Measurements from ENCODE around the gene RAMACL. TPM values are rescaled to one million over a fixed set of nuclear protein-coding genes. Genes with fewer than 3 reads are reported as not detected.

RAMACL gene
- polyA plus RNA-seq, 6 donors from 2014 or later = 0.23 to 0.65 (median 0.52) TPM; not detected in 1

DNA sequence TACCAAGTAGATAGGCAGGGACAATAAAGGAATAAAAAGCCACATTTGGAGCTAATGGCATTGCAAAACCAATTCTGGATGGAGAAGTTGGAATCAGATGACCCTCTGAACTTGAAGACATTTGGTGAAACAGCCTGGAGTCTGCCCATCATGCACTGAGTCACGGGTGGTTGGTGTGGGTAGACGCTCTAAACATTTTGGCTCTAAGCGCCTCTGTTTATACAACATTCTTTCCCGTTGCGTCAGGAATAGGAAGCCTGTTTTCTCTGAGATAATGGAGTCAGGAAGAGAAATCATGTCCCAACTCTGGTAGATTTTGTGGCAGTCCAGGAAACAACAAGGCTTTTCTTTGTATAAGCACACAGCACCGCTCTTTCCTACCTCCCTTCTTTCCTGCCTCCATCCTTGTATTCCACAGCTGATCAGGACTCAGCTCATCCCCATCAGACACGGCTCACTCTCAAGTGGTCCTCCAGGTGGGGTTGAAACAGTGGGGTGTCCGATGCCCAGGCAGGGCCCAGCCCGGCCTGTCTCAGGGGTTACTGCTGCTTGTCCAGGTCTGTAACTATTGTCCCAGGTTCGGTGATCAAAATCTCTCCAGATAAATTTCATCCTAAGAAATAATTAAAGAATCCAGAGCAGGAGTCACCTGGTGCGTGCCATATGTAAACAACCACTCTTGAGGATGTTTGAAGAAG lies 12.1 kb upstream of the RAMACL start:
- Mint-ChIP-seq H3K36me3 (peaks cover 18 to 27% of the 10 kb centered on the region in 2 donors), H3K27ac (no peak overlapping the region), H3K9me3 (peaks cover 0 to 4% (median 0%) of the 10 kb centered on the region in 7 donors), H3K4me1 (peaks cover 0 to 8% (median 0%) of the 10 kb centered on the region in 3 donors), H3K27me3 (peaks cover 9 to 30% (median 24%) of the 10 kb centered on the region in 3 donors), H3K4me3 (no peak overlapping the region)
- ATAC-seq (ENCODE audit: low read depth in 2 of 2) (no peak), DNase-seq (no peak)

GRCh38 chr6:166597711-166598440 lies 11.4 kb upstream of the RAMACL start:
- H3K4me1 Mint-ChIP-seq = peaks cover 0 to 8% (median 0%) of the 10 kb centered on the region in 3 donors
- no peak overlapping the region for H3K27ac Mint-ChIP-seq
- peaks cover 0 to 4% (median 0%) of the 10 kb centered on the region in 7 donors for H3K9me3 Mint-ChIP-seq

DNA sequence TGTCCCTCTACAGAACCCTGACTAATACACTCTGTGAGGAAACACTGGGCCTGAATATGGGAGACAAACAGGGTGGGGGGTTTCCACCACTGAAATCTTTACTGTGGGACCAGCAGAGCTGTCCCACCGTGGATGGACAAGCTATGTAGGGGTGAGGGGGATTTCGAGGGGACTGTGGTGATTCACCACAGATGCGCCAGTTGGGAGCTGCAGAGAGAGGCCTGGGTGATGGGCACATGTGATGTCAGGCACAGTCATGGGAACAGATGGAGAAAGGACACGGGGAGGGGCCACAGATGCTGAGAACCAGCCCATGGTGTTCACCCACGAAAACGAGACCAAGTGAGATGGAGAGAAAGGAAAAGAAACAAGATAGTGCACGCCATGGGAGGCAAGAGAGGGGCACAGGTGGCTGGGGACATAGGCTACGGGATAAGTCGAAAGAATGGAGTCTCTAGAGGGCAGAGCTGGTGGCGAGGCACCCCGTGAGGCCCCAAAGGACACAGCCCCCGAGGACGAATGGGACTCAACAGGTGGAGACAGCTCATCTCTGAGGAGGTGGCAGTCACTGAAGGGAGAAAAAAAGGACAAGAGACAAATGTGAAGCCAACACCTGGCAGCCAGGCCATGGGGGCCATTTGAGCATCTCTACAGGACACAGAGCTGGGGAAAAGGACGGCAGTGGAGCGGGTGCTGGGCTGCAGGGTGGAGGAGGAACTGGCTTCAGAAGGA lies 10.5 kb upstream of the RAMACL start:
- H3K9me3 Mint-ChIP-seq = no peaks in the 10 kb centered on the region
- peaks cover 9 to 21% (median 14%) of the 10 kb centered on the region in 3 donors for H3K27me3 Mint-ChIP-seq
- no peak for ATAC-seq (ENCODE audit: low read depth in 2 of 2)

More at GRCh38 chr6:166597711-166598440, 11.4 kb upstream of the RAMACL start:
- H3K27me3 Mint-ChIP-seq = peaks cover 9 to 30% (median 21%) of the 10 kb centered on the region in 3 donors
- peaks cover 18 to 27% of the 10 kb centered on the region in 2 donors for H3K36me3 Mint-ChIP-seq
- ATAC-seq (ENCODE audit: low read depth in 2 of 2) (no peak), DNase-seq (no peak)
- no peak overlapping the region for H3K4me3 Mint-ChIP-seq

DNA sequence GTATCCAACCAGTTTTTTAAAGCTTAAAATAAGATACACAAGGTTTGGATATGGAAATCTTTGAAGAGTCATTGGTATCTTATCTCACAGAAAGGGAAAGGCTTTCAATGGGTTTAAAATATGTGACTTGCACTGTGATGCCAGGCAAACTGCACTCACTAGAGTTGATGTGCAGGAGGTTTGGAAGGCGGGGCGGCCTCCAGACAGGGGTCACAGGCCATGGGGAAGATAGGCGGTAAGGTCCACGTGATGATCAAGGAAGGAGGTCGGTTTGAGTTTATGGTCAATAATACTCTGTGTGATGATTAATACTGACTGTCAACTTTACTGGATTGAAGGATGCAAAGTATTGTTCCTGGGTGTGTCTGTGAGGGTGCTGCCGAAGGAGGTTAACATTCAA lies 9.5 kb upstream of the RAMACL start:
- DNase-seq = no peak
- peaks cover 18 to 19% of the 10 kb centered on the region in 2 donors for H3K36me3 Mint-ChIP-seq
- no peak for ATAC-seq (ENCODE audit: low read depth in 2 of 2)
- peaks cover 5 to 19% (median 14%) of the 10 kb centered on the region in 3 donors for H3K27me3 Mint-ChIP-seq
- H3K4me3 Mint-ChIP-seq = no peak overlapping the region
- no peaks in the 10 kb centered on the region for H3K9me3 Mint-ChIP-seq
- H3K27ac Mint-ChIP-seq = no peak overlapping the region
- peaks cover 0 to 8% (median 1%) of the 10 kb centered on the region in 3 donors for H3K4me1 Mint-ChIP-seq

More for the DNA sequence above, 10.5 kb upstream of the RAMACL start:
- Mint-ChIP-seq H3K4me3 (no peak overlapping the region), H3K36me3 (peaks cover 18 to 19% of the 10 kb centered on the region in 2 donors), H3K27ac (no peak overlapping the region), H3K4me1 (peaks cover 0 to 8% (median 0%) of the 10 kb centered on the region in 3 donors)
- DNase-seq = no peak

GRCh38 chr6:166595061-166595780 lies 8.7 kb upstream of the RAMACL start:
- H3K9me3 Mint-ChIP-seq = no peaks in the 10 kb centered on the region

DNA sequence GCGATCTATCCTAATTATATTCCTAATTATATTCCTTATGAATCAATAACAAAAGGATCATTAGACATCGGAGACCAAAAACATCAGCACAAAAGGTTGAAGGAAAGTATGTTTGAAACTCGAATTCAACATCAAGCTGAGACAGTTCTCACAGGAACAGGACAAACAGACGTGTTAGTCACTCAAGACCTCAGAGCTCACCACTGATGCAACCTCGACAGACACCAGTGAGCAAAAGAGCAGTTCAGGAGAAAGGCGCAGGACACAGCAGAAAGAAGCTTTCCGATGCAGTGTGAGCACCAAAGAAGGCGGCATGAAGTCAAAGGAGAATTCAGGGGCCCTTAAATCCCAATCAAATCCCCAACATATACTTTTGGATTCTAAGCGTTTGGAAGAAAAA lies 6.3 kb upstream of the RAMACL start:
- H3K4me3 Mint-ChIP-seq = no peak overlapping the region
- H3K27me3 Mint-ChIP-seq = peaks cover 5 to 12% (median 8%) of the 10 kb centered on the region in 3 donors
- H3K9me3 Mint-ChIP-seq = no peaks in the 10 kb centered on the region
- DNase-seq (no peak), ATAC-seq (ENCODE audit: low read depth in 2 of 2) (no peak)
- peak overlapping the region in 1 of 6 donors; percentile 33 for H3K27ac Mint-ChIP-seq
- H3K4me1 Mint-ChIP-seq = peaks cover 23 to 31% (median 29%) of the 10 kb centered on the region in 3 donors
- H3K36me3 Mint-ChIP-seq = peaks cover 9 to 19% of the 10 kb centered on the region in 2 donors

More at GRCh38 chr6:166595061-166595780, 8.7 kb upstream of the RAMACL start:
- H3K4me3 Mint-ChIP-seq = no peak overlapping the region
- peaks cover 5 to 19% (median 14%) of the 10 kb centered on the region in 3 donors for H3K27me3 Mint-ChIP-seq
- ATAC-seq (ENCODE audit: low read depth in 2 of 2) (no peak), DNase-seq (no peak)
- H3K27ac Mint-ChIP-seq = no peak overlapping the region
- H3K36me3 Mint-ChIP-seq = peaks cover 18 to 19% of the 10 kb centered on the region in 2 donors
- peaks cover 0 to 8% (median 7%) of the 10 kb centered on the region in 3 donors for H3K4me1 Mint-ChIP-seq

- no peak for DNase-seq
- Mint-ChIP-seq H3K9me3 (no peaks in the 10 kb centered on the region), H3K4me1 (peaks cover 29 to 38% (median 29%) of the 10 kb centered on the region in 3 donors), H3K27ac (no peak overlapping the region), H3K36me3 (peaks cover 4 to 13% of the 10 kb centered on the region in 2 donors), H3K27me3 (peaks cover 2 to 6% (median 5%) of the 10 kb centered on the region in 3 donors), H3K4me3 (no peak overlapping the region)
- ATAC-seq (ENCODE audit: low read depth in 2 of 2) = no peak
Measured at GRCh38 chr6:166591961-166592520, 5.6 kb upstream of the RAMACL start.

DNA sequence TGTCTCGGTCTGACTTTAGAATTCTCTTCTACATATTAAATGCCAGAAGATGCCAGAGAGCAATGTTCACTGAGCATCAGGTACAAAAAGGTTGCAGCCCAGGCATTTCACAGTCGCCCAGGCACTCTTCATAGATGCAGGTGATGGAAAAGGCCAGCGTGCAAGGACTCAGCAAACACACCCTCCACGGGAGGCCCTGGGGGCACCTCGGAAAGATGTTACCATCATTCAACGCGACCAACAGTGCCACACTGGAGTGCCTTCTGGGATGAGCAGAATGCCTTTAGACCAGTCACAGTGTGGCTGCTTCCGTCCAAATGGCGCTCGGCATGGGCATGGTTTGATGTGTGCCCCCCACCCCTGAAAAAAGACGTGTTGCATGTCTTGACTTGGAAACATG lies 4.5 kb upstream of the RAMACL start:
- DNase-seq (no peak), ATAC-seq (ENCODE audit: low read depth in 2 of 2) (no peak)
- peaks cover 0 to 5% of the 10 kb centered on the region in 2 donors for H3K36me3 Mint-ChIP-seq
- no peaks in the 10 kb centered on the region for H3K9me3 Mint-ChIP-seq
- H3K27ac Mint-ChIP-seq = peak overlapping the region in 1 of 6 donors; percentile 62
- peaks cover 31 to 44% (median 36%) of the 10 kb centered on the region in 3 donors for H3K4me1 Mint-ChIP-seq
- H3K27me3 Mint-ChIP-seq = no peaks in the 10 kb centered on the region
- H3K4me3 Mint-ChIP-seq = no peak overlapping the region

DNA sequence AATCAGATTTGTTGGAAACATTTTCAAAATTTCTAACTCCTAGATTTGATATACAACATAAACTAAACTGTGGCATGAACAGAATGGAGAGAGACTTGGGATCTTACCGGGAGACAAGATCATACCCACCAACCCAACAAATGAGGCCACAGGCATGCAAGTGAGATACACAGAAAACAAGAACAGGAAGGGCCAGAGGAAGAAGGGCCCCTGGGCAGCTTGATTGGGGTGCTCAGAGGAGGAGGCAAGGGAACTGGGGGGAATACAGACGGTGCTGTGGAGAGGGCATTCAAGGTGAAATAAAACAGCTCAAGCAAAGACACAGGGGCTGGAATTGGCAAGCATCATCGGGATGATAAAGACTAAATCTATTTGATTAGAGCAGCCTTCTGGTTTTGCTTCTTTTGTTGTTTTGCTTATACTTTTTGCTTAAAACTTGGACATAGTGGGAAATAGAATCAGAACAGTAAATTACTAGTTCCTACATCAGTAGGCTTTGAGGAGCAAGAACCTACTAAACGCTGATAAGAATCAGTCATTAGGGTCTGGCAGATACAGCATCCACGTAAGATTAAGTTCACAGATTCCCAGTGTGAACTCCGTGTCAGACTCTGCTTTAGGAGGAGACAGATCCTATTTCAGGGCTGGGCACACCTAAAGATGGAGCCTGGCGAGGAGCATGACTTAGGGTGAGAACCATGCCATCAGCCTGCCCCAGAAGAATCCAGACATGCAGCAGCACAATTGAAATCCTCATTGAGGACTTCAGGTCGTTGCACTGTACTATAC lies 3.5 kb upstream of the RAMACL start:
- peaks cover 31 to 44% (median 36%) of the 10 kb centered on the region in 3 donors for H3K4me1 Mint-ChIP-seq
- H3K4me3 Mint-ChIP-seq = peak overlapping the region in 6 of 8 donors; percentile 50 to 80 (median 62)
- no peak for DNase-seq
- H3K36me3 Mint-ChIP-seq = no peaks in the 10 kb centered on the region
- H3K27ac Mint-ChIP-seq = peak overlapping the region in 3 of 6 donors; percentile 59 to 77 (median 60)
- H3K9me3 Mint-ChIP-seq = no peaks in the 10 kb centered on the region
- no peaks in the 10 kb centered on the region for H3K27me3 Mint-ChIP-seq
- ATAC-seq (ENCODE audit: low read depth in 2 of 2) = no peak

DNA sequence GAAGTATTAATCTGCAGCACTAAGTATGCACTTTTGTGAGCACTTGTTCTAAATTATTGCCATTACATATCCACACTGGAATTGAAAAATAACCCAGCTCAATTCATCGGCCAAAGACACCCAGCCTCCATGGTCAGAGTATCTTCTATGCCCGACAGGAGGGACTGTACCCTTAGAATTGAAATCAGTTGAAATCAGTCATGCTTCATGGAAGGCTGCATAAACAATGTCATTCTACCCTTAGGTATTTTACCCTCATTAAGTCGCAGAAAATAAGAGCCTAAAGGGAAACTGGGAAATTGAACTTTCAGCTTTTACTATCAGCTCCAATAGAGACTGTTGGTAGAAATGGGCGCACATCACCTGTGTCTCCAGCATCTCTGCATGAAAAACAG lies 2.9 kb upstream of the RAMACL start:
- Mint-ChIP-seq H3K27me3 (no peaks in the 10 kb centered on the region), H3K4me3 (peak overlapping the region; percentile 50 to 92 (median 72)), H3K36me3 (no peaks in the 10 kb centered on the region), H3K9me3 (no peaks in the 10 kb centered on the region), H3K4me1 (peaks cover 31 to 44% (median 36%) of the 10 kb centered on the region in 3 donors), H3K27ac (peak overlapping the region in 4 of 6 donors; percentile 35 to 81 (median 60))
- peak; percentile 11 for DNase-seq
- ATAC-seq (ENCODE audit: low read depth in 2 of 2) = no peak

DNA sequence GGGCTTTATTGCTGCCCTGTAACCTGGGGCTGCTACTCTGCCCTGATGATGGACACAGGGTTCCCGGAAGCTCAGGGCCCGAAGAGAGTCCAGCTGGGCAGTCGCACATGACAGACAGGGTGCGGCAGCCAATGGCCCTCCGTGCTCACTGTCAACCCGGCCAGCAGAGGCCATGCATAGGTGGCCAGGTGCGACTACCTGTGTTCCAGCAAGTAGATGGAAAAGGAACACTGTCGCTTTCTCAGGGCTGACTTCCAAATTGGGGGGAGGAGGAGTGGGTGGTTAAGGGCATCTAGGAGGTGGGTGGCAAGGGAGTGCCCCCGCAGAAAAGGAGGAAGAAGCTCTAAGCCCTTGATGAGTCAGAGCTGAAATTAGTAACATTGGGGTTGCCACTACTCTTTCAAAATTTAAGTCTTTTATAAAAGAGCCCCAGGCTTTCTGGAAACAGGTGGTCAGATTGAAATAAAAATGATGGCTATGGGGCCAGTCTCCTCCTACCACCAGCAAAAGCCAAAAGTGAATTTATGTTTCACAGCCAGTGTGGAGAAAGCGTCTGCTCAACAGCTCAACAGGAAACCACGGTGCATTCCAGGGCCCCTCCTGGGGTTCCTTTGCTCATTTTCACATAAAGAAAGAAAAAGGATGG lies 2.3 kb upstream of the RAMACL start:
- ATAC-seq (ENCODE audit: low read depth in 2 of 2) = no peak
- Mint-ChIP-seq H3K27ac (peak overlapping the region in 5 of 6 donors; percentile 2 to 81 (median 72)), H3K9me3 (no peaks in the 10 kb centered on the region), H3K36me3 (no peaks in the 10 kb centered on the region), H3K4me1 (peaks cover 31 to 44% (median 36%) of the 10 kb centered on the region in 3 donors), H3K27me3 (no peaks in the 10 kb centered on the region), H3K4me3 (peak overlapping the region; percentile 50 to 92 (median 72))
- DNase-seq = peak; percentile 19
